DMS53 (cell line): ENCODE data around the gene KSR2.
A peak's percentile ranks its signal among the peaks of the same experiment; 100 is the strongest.

Source experiments
- DNase-seq: peaks from one replicate; lab custom pipeline; 2025; lab: John Stamatoyannopoulos, UW

Gene KSR2

DNA sequence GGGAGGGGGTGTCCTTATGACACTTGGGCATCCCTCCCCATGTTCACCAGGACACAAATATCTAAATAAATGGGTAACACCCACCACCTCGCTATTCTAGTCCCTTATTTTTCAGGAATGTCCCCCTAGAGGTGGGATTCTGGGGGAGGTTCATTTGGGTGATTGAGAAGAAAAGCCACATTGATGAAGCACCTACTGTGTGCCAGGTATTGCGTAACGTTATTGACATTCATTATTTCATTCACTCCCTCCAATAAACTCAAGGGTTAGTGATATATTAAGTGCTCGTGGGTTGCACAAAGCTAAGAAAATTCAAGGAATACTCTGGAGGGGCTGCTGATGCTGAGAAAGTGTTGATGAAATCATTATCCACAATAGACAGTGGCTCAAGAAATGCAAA, 514.8 kb downstream of the KSR2 start:
- no peak for DNase-seq

GRCh38 chr12:117452112-117452511, 516.7 kb downstream of the KSR2 start:
- DNase-seq: no peak

DNA sequence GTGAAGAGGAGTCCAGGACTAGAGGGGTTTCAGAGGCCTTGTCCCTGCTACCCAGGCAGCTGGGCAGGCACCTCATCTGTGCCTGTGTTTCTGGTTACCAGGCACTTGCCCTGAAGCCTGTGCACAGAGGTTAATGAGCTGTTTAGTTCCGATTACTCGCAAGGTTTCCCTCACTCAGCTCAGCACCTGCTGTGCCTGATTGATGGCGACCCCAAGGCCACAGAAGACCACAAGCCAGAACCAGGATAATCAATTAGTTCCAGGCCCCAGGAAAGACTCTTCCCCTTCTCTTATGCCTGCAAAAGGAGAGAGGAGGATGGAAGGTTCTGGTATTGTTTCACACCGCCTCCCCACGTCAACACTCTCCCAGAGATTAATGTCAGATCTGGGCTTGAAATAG, 518.6 kb downstream of the KSR2 start:
- DNase-seq: no peak

DNA sequence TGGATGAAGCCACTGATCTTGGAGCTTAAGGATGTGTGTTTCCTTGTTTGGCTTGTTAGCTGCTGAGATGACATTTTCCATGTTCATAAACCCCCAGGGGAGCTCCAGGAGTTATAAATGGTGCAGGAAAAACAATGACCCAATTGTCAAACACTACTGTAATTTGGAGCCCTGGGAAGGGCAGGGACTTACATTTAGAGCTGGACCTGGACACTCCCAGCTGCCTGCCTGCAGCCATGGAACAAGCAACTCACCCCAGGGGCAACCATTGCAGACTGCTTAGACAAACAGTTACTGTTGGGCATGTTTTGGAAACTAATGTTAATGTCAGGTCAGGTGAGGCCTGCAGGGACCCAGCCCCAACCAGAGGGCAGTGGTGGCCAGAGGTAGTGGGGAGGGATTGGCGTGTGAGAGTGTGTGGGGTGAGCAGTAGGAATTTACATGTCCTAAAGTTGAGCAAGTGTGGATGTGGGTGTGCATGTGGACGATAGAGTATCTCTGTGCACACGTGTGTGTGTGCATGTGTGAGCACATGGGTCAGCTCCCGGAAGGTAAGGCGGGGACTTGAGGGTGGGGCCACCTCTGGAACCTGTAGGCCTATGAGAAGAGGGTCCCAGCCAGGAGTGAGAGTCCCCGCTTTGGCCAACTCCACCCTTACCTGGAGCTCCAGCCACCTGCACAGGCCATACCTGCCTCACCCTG, 521.0 kb downstream of the KSR2 start:
- DNase-seq: no peak

GRCh38 chr12:117444781-117445180, 524.0 kb downstream of the KSR2 start:
- no peak for DNase-seq

DNA sequence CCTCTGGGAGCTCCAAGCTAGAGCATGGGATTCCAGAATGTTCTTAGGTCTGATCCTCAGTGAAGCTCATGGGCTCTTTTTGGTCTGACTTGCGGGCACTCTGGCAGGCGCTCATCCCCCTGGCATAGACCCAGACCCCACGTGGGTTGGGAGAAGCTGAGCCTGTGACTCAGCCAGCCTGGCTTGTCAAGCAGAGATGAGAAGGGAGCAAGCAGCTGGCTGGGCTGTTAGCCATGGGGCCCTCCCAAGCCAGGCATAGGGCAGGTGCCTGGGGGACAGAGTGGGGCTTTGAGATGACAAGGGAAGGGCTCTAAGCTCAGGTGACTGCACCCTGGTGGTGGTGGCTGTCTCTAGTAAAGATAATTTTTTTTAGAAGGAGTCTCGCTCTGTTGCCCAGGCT, 527.0 kb downstream of the KSR2 start:
- peak; percentile 43 for DNase-seq

GRCh38 chr12:117440384-117440783, 528.4 kb downstream of the KSR2 start:
- no peak for DNase-seq

- DNase-seq: no peak
These were observed 529.2 kb downstream of the KSR2 start for GRCh38 chr12:117439531-117440001.

GRCh38 chr12:117438809-117439208, 530.0 kb downstream of the KSR2 start:
- no peak for DNase-seq

- no peak for DNase-seq
These were observed 531.1 kb downstream of the KSR2 start for GRCh38 chr12:117437516-117438255.

DNA sequence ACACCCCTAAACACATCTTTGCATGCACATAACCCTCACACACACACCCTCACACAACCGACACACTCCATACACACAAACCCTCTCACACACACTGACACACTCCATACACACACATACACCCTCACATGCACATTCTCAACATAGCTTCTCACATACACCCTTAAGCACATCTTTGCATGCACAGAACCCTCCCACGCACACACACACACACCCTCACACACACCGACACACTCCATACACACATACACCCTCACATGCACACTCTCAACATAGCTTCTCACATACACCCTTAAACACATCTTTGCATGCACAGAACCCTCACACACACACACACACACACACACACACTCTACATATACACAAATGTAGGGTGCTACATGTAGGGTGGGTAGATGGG, 534.9 kb downstream of the KSR2 start:
- no peak for DNase-seq

GRCh38 chr12:117430246-117430645, 538.5 kb downstream of the KSR2 start:
- DNase-seq: no peak

DNA sequence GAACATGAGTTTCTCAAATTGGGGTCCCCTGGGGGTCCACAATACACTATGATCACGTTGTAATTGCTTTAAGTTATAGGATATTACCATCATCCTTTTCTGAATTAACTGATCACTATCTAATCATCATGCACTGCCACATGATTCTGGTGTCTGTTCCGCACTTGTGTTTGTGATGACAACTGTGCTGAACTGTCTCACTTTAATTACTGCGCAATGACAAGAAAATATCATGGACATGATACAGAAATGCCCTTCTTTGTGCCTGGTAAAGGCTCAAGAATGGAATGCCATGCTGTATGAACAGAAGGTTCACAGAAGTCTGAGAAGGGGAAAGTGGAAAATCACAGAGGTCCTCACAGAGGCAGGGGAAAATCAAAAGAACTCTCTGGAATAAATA, 541.6 kb downstream of the KSR2 start:
- DNase-seq: no peak

DNA sequence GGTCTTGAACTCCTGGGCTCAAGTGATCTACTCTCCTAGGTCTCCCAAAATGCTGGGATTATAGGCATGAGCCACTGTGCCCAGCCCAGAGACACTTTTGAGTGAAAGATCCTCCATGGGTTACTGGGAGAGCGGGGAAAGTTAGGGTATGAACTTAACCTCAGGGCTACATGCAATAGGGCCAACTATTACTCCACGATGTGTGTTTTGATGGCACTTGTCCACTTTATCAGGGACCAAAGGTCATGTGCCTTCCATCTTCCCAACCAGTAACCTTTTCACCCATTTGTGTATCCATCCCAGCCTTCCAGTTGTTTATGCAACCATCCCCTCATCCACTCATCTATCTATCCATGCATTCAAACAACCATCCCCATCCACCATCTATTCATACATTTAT, 546.8 kb downstream of the KSR2 start:
- DNase-seq: no peak

- DNase-seq: no peak
These were observed 547.6 kb downstream of the KSR2 start for GRCh38 chr12:117421068-117421752.

DNA sequence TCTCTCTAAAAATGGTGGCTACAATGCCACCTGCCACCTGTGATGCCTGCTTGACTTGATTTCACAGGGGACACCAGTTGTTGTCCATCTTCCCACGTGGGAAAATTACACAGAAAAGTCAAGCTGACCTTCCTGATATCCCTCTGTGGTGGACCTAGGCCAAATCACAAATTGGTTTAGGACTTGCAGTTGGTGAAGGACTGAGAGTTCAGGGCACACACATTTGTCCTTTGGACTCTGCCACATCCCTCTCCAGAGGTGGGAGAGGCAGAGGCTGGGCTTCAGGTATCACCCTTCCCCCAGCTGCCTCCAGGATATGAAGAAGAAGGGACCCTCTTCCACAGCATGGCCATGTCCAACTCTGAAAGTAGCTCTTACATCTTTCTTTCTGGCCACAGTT, 551.8 kb downstream of the KSR2 start:
- DNase-seq: no peak

GRCh38 chr12:117412465-117413188, 556.2 kb downstream of the KSR2 start:
- no peak for DNase-seq

- no peak for DNase-seq
These were observed 559.5 kb downstream of the KSR2 start for GRCh38 chr12:117409286-117409685.

DNA sequence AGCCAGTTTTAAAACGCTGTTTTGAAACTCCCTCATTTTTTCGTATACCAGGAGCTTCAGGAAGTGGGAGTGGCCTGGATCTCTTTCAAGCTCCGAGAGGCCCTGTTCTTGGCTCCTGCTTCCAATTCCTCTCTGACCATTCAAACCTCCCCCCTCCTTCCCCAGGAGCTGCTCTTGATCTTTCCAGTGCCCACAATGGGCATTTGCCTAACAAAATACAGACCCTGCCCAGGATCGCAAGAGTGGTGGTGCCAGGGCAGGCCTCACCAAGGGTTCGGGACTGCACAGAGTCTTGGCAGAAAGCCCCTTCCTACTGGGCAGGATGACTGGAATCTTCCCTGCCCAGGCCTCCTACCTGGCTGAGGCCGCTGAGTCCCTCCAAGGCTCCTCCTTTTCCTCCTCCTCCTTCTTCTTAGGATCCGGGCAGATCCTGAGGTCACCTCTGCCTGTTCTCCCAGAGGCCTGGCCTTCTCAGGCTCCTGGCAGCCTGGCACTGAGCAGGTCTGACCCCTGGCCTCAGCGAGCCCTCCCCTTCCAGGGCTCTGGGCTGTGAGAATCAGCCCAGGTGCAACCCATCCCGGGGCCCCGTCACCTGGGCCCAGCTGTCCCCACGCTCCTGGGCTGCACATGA, 560.5 kb downstream of the KSR2 start:
- peak; percentile 30 for DNase-seq

DNA sequence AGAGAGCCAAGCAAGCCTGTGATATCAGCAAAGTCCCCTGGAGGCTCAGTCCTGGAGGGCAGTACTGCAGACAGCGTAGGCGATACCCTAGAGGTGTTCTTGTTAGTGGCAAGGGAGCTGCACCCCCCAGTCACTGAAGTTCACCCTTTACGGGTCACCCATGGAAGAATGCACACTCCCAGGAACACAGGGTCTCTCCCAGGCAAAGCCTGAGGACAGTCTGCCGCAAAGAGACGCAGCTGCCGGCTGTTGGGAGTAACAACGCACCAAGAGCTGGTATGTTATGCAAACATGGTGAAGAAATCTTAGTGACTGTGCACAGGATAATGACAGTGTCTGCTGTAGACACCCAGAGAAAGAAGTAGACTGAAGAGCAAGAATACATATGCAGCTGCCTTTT, 563.9 kb downstream of the KSR2 start:
- DNase-seq: no peak

DNA sequence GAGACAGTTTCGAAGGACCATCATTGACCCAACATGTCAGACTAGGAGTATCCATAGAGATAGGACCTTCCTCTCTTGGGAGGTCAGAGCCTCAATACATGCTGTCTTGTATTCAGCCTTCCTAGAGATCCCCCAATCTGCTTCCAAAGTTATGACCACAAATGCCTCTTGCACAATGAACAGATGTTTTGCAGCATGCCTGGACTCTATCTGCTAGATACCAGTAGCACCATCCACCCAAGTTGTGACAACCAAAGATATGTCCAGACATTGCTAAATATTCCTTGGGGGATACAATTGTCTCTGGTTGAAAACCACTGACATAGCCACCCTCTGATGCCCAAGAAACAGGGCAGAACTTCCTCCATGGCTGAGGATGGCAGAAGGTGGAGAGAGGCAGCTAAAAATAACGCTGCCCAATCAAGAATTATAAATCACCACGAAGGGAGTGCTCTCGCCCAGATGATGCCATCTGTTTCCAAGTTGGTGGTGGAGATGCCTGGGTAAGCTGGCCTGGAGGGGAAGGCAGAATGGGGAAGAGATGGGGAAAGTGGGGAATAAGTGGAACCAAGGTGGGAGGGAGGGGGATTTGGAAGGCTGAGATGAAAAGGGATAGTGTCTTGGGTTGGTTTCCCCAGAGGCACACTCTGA, 564.5 kb downstream of the KSR2 start:
- no peak for DNase-seq
